Cardiac septum (tissue), 1 donor: ENCODE measurements around the gene SDHD. TPM values are rescaled to one million over a fixed set of nuclear protein-coding genes. Genes with fewer than 3 reads are reported as not detected.
"Not testable (repeated sequence)": the region's sequence is repeated elsewhere in the genome, so short reads cannot be mapped to it uniquely, and the experiment has no call there.

Experiments used
- DNase-seq: peaks from one replicate; pipeline ENCODE4 v3.0.0-alpha.2; 2020; ENCODE audit warnings: low spot score
- intact Hi-C: fragments of 100-400 bp; cut with DNase I; formaldehyde crosslinking; loops from one replicate; pipeline ENCODE4 v1.14.0; 2022
- long read RNA-seq: library from polyadenylated mRNA; unstranded; transcript quantifications from one replicate; pipeline ENCODE4 v2.0.0, GENCODE V29; 2021
- total RNA-seq: library from RNA; stranded (reverse); fragmentation: NEBNext Ultra II Directional; extraction: Animal tissue kit (Norgen Biotek cat#: 25700); gene quantifications from one replicate; pipeline ENCODE4 v1.2.1, GENCODE V29; 2021
- donor health status: DM: no; HTN: no; CAD: no.

SDHD gene
- total RNA-seq = 209 TPM
- long read RNA-seq, transcript SDHD-201 (4 exons, 1,439 nt) = major isoform, 461 of 484 reads
- long read RNA-seq, partial matches to known transcripts = 13 of 484 reads
- long read RNA-seq, other reads (novel, unspliced or antisense) = 7 of 484 reads

DNA sequence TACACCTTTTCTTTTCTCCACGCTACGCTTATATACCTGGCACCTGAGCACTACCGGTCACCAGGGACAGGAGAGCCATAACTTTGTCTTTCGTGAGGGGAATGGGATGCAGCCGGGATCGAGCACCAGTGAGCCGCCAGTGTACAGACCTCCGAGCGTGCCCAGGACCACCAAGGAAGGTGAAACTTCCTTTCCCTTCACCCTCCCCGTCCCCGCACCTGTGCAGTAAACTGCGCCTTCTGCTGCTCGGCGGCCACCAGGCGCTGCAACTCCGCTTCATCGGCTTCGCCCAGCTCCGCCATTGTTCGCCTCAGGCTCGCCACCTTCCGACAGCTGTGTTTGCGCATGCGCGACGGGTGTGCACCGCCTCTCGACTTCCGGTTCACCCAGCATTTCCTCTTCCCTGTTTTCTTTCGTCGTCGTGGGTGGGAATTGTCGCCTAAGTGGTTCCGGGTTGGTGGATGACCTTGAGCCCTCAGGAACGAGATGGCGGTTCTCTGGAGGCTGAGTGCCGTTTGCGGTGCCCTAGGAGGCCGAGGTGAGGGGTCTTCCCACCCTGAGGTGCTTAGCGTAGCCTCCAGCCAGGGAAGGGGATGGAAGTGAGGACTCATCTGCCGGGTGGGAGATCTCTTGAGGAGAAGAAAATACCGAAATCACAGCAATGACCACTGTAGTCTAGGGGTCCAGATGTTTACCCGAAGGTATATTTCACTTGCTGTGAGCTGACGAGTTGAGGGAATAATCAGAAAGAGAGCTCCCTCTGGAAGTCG lies at the start of gene SDHD, which contains the start of gene TIMM8B:
Gene SDHD, plus strand, starts transcription at position 452 of the 770 bp plus-strand sequence. Its CDS starts 35 bp downstream, at position 487.
Gene TIMM8B, minus strand, starts transcription at position 335 of the 770 bp plus-strand sequence. Its CDS starts 33 bp downstream, at position 302.
- DNase-seq = peak; percentile 98
- intact Hi-C loops = loop anchor here (5.0 kb wide), 1 partner anchor 159 kb away; no protein-coding TSS in a partner anchor

DNA sequence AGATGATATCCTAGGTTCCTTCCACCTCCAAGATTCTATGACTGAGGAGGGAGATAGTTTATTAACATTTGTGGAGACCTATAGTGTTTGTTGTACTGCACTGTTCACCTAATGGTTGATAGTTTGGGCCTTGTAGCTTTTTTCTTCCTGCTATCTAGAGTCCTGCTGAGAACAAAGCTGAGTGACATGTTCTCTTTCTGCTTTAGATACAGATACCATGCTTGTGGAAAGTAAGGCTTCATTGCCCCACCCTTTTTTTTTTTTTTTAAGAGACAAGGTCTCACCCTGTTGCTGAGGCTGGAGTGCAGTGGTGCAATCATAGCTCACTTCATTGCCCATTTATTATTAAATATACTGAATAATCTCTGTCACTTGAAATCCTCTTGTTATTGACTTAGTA lies 49.1 kb upstream of the SDHD start:
- intact Hi-C loops = no loop called here
- DNase-seq = no peak

DNA sequence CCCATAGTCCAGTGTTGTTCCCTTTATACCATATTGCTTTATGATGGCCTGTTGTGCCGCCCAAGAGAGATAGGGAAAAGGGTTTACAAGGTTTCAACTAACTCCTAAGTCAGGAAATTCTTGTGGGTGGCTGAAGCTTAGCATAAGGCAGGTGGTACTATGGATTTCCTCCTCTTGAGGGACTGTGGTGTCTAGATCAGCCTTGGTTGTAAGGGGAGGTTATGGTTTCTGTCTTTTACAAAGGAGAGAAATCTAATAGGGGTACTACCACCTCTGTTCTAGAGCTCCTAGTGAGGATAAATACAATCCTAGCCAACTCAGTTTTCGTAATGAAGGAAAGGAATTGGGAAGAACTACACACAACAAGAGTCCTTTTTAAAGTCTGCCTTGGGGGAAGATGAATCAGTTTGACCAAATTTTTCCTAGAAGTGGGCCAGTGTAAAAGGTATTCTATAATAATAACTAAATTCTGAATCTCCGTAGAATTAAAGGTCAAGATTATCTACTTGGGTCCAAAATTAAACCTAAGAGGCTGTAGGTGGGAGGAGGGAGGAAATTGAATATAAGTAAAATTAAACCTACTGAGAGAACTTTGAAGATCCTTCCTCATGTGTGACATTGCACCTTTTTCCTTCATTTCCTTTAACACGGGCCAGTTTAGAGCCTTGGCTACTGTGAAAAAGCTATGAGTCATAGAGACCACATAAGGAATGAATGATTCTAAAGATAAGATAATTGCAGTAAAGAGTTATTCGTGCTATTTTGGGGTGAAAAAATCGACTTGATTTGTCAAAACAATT lies 44.3 kb upstream of the SDHD start:
- intact Hi-C loops = no loop called here
- no peak for DNase-seq

DNA sequence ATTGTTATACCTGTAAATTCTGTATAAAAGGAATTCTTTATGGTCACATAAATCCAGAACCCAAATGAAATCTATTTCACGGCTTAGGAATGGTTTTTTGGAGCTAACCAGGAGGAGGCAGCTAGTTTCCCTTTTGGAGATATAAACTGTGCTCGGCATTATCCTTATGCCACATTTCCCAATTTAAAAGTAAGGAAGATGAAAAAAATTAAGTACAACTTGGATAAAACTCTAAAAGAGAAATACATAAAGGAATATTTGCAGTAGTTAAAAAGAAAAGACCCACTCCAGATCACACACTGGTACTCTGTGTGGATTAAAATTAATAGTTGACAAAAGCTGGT lies 43.7 kb upstream of the SDHD start:
- intact Hi-C loops = no loop called here
- no peak for DNase-seq

DNA sequence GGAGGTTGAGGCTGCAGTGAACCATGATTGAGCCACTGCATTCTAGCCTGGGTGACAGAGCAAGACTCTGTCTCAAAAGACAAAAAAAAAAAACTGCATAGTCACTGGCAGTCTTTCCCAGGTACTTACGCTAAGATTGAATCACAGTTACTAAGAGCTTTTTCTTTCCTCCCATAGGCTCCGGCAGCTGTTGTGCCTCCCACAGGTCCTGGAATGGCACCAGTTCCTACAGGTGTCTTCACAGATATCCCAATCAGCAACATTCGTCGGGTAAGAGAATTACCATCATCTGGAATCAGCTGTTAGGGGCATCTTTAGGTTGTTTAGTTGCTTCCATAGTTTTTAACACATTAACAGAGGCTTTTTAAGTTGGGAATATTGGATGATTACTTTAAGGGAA lies 41.7 kb upstream of the SDHD start:
- intact Hi-C loops = no loop called here
- no peak for DNase-seq

DNA sequence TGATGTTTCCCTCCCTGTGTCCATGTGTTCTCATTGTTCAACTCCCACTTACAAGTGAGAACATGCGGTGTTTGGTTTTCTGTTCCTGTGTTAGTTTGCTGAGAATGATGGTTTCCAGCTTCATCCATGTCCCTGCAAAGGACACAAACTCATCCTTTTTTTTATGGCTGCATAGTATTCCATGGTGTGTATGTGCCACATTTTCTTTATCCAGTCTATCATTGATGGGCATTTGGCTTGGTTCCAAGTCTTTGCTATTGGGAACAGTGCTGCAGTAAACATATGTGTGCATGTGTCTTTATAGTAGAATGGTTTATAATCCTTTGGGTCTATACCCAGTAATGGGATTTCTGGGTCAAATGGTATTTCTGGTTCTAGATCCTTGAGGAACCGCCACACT lies 40.0 kb upstream of the SDHD start:
- intact Hi-C loops, DNase-seq: not testable (repeated sequence)

DNA sequence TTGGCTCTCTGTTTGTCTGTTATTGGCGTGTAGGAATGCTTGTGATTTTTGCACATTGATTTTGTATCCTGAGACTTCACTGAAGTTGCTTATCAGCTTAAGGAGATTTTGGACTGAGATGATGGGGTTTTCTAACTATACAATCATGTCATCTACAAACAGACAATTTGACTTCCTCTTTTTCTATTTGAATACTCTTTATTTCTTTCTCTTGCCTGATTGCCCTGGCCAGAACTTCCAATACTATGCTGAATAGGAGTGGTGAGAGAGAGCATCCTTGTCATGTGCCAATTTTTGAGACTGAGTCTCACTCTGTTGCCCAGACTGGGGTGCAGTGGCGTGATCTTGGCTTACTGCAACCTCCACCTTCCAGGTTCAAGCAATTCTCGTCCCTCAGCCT lies 38.4 kb upstream of the SDHD start:
- DNase-seq, intact Hi-C loops: not testable (repeated sequence)

DNA sequence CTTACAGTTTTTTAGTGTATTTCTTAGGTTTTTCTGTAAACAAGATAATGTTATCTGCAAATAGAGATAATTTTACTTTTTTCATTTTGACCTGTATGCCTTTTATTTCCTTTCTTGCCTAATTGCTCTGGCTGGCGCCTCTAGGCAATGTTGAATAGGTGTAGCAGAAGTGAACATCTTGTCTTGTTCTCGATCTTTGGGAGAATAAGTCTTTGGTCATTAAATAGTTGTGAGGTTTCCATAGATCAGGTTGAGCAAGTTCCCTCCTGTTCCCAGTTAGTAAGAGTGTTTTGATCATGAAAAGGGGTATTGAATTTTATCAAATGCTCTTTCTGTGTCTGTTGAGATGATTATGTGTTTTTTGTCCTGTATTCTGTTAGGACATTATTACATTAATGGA lies 36.9 kb upstream of the SDHD start:
- intact Hi-C loops = no loop called here
- no peak for DNase-seq

DNA sequence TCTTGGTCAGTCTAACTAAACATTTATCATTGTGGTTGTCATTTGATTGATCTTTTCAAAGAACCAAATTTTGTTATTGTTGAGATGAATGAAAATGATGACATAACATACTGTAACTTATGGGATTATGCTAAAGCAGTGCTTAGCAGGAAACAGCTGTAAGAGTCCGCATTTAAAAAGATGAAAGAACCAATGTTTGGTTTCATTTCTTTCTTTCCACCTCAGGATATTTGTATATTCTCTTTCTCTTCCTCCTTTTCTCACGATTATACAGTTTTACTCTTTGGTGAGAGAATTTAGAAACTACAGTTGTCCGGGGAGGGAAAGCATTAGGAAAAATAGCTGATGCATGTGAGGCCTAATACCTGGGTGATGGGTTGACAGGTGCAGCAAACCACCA lies 36.0 kb upstream of the SDHD start:
- intact Hi-C loops = no loop called here
- no peak for DNase-seq

DNA sequence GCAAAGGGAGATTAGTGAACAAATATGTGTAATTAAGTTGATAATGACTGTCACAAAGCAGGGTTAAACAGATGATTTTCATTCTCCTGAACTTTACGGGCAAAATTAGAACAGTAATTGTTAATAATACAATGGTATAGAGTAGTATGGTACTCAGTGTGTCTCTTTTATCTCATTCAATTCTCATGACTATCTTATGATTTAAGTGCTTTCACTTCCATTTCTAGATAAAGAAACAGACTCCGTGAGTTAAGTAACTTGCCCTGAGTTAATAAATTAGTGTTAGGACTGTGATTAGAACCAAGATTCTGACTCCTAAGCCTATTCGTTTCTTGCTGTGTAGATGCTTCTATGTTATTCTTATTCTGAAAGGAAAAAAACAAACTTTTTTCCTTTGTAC lies 34.9 kb upstream of the SDHD start:
- DNase-seq = no peak
- intact Hi-C loops = no loop called here

DNA sequence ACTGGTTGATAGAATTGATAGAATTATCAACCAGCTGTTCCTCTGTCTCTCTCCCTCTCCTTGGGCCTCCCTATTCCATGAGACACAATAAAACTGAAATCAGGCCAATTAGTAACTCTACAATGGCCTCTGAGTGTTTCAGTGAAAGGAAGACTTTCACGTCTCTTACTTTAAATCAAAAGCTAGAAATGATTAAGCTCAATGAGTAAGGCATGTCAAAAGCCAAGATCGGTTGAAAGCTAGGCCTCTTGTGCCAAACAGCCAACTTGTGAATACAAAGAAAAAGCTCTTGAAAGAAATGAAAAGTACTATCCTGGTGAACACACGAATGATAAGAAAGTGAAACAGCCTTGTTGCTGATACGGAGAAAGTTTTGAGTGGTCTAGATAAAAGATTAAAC lies 29.5 kb upstream of the SDHD start:
- DNase-seq = no peak
- intact Hi-C loops = no loop called here

DNA sequence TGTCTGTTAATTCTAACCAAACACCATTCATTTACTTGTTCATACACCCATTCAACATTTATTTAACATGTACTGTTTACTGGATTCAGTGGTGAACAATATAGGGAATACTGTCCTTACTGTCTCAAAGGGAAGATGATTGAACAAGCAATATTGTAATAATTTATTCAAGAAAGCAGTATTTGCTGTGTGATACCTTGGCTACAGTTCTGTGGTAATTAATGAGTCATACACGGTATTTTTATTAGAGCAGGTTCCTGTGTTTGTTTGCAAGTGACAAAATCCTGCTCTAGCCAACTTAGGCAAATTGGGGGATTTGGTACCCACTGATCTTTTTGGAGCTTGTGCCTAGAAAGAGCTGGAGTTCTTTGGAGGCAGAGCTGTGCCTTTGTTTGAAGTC lies 28.6 kb upstream of the SDHD start:
- DNase-seq = no peak
- intact Hi-C loops = no loop called here

DNA sequence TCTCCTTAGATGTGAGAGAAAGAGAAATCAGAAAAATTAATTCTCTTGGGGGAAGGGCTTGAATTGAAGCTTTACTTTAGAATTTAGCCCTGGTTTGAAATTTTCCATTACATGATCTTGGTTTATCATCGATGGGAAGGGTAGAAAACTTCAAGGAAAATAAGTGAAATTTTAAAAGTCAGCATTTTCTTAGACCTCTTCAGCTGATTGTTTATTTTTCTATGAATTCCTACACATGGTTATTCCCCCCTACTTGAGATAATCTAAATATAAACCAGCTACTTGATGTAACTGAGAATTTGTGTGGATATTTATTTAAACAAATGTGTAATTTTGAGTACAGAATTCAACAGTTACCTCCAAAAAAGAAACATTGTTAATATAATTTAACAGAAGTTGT lies 23.8 kb upstream of the SDHD start:
- intact Hi-C loops = no loop called here
- DNase-seq = no peak

DNA sequence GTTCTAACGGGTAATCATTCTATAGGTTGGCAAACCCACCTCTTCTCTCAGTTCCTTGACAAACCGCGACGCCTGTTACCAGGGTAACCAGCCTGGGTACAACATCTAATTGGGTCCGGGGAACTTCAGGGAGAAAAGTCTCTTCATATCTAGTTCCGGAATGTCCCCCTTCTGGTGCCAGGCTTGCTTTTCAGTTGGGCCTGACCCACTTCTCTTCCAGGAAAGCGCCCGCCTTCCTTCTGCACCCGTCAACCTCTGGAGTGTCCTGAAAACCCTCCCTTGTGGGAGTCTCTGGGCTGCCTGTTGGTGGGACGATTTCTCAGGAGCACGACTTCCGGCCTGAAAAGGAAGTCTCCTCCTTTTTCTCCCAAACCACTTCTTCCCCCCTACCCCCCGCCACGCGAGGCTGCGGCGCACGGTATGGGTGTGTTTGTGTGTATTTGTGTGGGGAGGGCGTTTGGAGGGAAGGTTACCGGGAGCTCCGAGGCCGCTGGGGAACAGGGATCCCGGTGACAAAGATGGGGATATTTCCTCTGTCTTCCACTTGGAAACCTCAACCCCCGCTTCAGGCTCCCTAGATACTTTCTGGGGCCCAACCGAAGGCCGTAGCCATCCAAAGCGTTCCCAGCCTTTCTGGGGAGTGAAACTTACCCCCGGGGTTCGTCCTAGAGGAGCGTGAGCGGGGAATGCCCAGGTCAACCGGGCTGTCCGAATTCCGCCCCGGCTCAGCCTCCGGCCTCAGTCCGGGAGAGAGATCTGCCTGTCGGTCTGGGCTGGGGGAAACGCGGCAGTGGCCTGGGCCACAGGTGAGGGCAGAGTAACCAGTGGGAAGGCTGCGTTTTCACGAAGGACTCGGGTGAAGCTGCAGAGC lies 12.5 kb upstream of the SDHD start, which contains the start of the genes NKAPD1 and PIH1D2:
Gene NKAPD1, plus strand, starts transcription at position 359 of the 871 bp plus-strand sequence. CDS start 1,276 bp downstream, outside the sequence.
Gene PIH1D2, minus strand, starts transcription at position 77 of the 871 bp plus-strand sequence. CDS start 843 bp downstream, outside the sequence.
- DNase-seq = peak; percentile 87
- intact Hi-C loops = loop anchor here (5.0 kb wide), 1 partner anchor 197 kb away; the partner anchor contains the start of genes CFAP68 and FDXACB1

DNA sequence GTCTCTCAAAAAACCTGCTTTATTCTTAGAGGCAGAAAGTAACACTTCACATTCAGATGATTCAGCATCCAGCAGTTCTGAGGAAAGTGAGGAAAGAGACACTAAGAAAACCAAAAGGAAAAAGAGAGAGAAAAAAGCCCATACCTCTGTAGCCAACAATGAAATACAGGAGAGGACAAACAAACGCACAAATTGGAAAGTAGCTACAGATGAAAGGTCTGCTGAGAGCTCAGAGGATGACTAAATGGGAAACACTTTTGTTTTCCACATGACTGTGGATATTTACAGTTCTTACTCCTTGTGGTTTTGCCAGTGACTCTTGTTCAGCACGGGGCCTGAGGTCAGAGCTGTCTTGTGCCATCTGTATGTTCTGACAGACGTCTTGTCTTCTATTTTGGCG lies 3.9 kb upstream of the SDHD start:
- intact Hi-C loops = no loop called here
- no peak for DNase-seq

DNA sequence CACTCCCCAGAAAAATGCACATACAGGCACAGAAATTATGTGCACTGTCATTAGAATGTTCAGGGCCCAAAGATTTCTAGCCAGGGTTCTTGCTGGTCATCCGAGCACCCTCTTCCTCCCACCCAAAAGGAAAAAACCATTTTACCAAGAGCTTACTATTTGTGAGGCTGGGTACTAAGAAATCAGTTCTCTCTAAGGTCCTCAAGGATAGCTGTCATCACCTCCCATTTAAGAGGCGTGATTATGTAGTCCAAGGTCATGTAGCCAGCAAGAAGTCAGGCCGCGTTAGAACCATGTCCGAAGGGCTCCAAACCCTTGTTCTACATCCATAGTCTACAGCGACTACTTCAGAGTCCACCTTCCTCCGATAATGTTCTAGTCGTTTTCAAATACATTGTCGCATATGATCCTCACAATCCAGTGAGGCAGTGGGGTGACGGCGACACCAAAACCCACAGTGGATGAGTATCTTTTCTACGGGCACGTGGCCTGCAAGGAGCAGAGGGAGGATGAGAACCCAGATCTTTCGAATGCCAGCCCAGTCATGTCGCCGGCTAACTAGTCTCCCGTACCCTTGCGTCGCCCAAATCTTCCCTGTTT lies 751 bp upstream of the SDHD start:
- no peak for DNase-seq
- intact Hi-C loops = loop anchor here (5.0 kb wide), 1 partner anchor 159 kb away; no protein-coding TSS in a partner anchor

DNA sequence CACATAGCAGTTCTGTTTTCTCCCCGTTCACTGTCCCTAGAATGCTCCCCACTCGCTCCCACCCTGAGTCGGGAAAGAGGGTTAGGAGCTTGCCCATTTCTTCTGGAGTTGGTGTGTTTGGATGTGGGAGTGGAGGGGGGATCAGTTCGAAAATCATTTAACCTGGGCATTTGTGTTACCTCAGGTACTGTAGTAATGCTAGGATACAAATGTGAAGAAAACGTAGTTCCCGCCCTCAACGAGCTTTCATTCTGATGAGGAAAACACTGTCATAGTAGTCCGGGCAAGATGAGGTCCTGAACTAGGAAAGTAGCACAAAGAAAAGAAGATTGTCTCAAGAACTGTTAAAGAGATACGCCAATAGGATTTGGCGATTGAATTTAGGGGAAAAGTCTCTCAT lies 539 bp downstream of the SDHD start:
- intact Hi-C loops = loop anchor here (5.0 kb wide), 1 partner anchor 160 kb away; no protein-coding TSS in a partner anchor
- DNase-seq = no peak

DNA sequence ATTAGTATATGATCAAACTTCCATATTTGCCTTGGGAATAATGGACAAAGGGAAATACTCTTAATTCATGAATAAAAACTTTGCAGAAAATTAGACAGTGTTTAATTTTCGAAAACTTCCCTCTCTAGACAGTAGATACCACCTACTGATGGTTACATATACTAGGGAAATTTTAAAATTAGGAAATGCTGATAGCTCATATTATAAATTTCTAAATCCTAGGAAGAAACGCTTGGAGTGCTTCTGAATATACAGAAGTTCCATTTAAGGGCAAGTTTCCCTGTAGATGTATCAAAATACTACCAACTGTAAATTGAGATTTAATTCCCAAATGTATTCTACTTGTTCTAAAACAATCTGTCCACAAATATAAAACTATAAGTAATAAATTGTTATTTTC lies 8.6 kb downstream of the SDHD start:
- intact Hi-C loops, DNase-seq: not testable (repeated sequence)

DNA sequence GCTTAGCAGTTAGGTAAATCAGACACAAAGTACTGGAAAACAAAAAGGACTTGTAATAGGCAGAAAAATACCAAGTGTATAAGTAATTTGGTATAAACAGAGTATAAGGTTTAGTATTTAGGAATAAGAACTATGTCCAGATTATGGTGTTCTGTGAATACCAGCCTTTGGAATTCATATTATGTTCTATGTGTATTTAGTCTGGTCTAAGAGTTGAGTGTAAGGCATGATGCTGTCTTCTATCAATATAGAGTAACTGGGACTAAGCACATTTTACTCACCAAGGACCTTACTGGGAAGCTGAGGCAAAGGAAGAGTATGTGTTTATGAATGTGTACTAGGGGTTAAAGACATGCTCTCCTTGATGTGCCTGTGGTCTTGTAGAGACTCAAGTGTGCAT lies 9.5 kb downstream of the SDHD start:
- no peak for DNase-seq
- intact Hi-C loops = no loop called here
